Measurements from ENCODE around the gene PIP5K1A.
A peak's percentile ranks its signal among the peaks of the same experiment; 100 is the strongest.
"Not testable (repeated sequence)": the region's sequence is repeated elsewhere in the genome, so short reads cannot be mapped to it uniquely, and the experiment has no call there.

PIP5K1A gene

GRCh38 chr1:151198254-151199127, at the start of gene PIP5K1A:
PIP5K1A (plus strand) TSS chr1:151198552; CDS start chr1:151198997, 445 bp downstream.
- peak; percentile 99 for DNase-seq (ENCODE audit: low read depth in 2 of 2)

GRCh38 chr1:151156515-151156819, 41.9 kb upstream of the PIP5K1A start, which contains the start of gene TNFAIP8L2:
TNFAIP8L2 (plus strand) TSS chr1:151156649; CDS start chr1:151158698, 2,049 bp downstream.
- peak; percentile 67 to 77 for DNase-seq (ENCODE audit: low read depth in 2 of 2)

- DNase-seq (ENCODE audit: low read depth in 2 of 2) = peak; percentile 40 to 50
Observed at GRCh38 chr1:151157067-151157531, 41.3 kb upstream of the PIP5K1A start.

GRCh38 chr1:151158326-151158725, 40.0 kb upstream of the PIP5K1A start:
- peak; percentile 49 to 54 for DNase-seq (ENCODE audit: low read depth in 2 of 2)

- no peak for DNase-seq (ENCODE audit: low read depth in 2 of 2)
Observed at GRCh38 chr1:151158751-151159251, 39.6 kb upstream of the PIP5K1A start.

- DNase-seq (ENCODE audit: low read depth in 2 of 2) = no peak
Observed at GRCh38 chr1:151159373-151159772, 39.0 kb upstream of the PIP5K1A start.

GRCh38 chr1:151164732-151165280, 33.5 kb upstream of the PIP5K1A start:
- DNase-seq (ENCODE audit: low read depth in 2 of 2) = no peak

- no peak for DNase-seq (ENCODE audit: low read depth in 2 of 2)
Observed at GRCh38 chr1:151165281-151165737, 33.0 kb upstream of the PIP5K1A start.

- DNase-seq (ENCODE audit: low read depth in 2 of 2) = peak; percentile 82 to 92
Observed at GRCh38 chr1:151165738-151166504, 32.4 kb upstream of the PIP5K1A start, which contains the start of the genes LYSMD1 and SCNM1. LYSMD1 (minus strand) TSS chr1:151165902; CDS start chr1:151165258, 644 bp downstream. SCNM1 (plus strand) TSS chr1:151166144; CDS start chr1:151166153, 9 bp downstream.

GRCh38 chr1:151166505-151166956, 31.8 kb upstream of the PIP5K1A start:
- no peak for DNase-seq (ENCODE audit: low read depth in 2 of 2)

GRCh38 chr1:151167116-151167515, 31.2 kb upstream of the PIP5K1A start:
- DNase-seq (ENCODE audit: low read depth in 2 of 2) = no peak

GRCh38 chr1:151171190-151171589, 27.2 kb upstream of the PIP5K1A start:
- no peak for DNase-seq (ENCODE audit: low read depth in 2 of 2)

GRCh38 chr1:151175041-151175741, 23.2 kb upstream of the PIP5K1A start:
- DNase-seq (ENCODE audit: low read depth in 2 of 2) = no peak

GRCh38 chr1:151175863-151176262, 22.5 kb upstream of the PIP5K1A start, which contains the start of gene TMOD4:
TMOD4 (minus strand) TSS chr1:151175981; CDS start chr1:151174875, 1,106 bp downstream.
- DNase-seq (ENCODE audit: low read depth in 2 of 2) = no peak

- DNase-seq (ENCODE audit: low read depth in 2 of 2) = no peak
Observed at GRCh38 chr1:151176514-151177045, 21.8 kb upstream of the PIP5K1A start.

- DNase-seq (ENCODE audit: low read depth in 2 of 2) = no peak
Observed at GRCh38 chr1:151184211-151184610, 14.1 kb upstream of the PIP5K1A start.

GRCh38 chr1:151187205-151187604, 11.1 kb upstream of the PIP5K1A start:
- no peak for DNase-seq (ENCODE audit: low read depth in 2 of 2)

GRCh38 chr1:151188667-151189066, 9.7 kb upstream of the PIP5K1A start:
- not testable (repeated sequence) for DNase-seq (ENCODE audit: low read depth in 2 of 2)

- peak; percentile 73 to 74 for DNase-seq (ENCODE audit: low read depth in 2 of 2)
Observed at GRCh38 chr1:151189637-151190445, 8.5 kb upstream of the PIP5K1A start, which contains the start of gene VPS72. VPS72 (minus strand) TSS chr1:151190197; CDS start chr1:151190121, 76 bp downstream.

GRCh38 chr1:151192047-151192446, 6.3 kb upstream of the PIP5K1A start:
- DNase-seq (ENCODE audit: low read depth in 2 of 2) = no peak

All from stimulated activated CD8-positive, alpha-beta memory T cell treated with anti-CD3 and anti-CD28 coated beads, Interleukin-2, amount 100 ng/mL, for 48 hours (primary cell).